T-helper 1 cell treated with Interleukin-12 subunit alpha and Interleukin-12 subunit beta and Interleukin-4 antibody, amounts not matched to agents 30 μg/mL and 1 μg/mL, for 36 hours (primary cell): ENCODE measurements around the gene KRTDAP.

Source experiments
- H3K27ac Mint-ChIP-seq: one replicate; pipeline ENCODE4 v1.8.0; 2021; ENCODE audit warnings: mild to moderate bottlenecking, mixed read lengths
- H3K27me3 Mint-ChIP-seq: one replicate; pipeline ENCODE4 v1.8.0; 2021; ENCODE audit warnings: low read depth, mixed read lengths
- H3K36me3 Mint-ChIP-seq: one replicate; pipeline ENCODE4 v1.8.0; 2021; ENCODE audit warnings: low read depth, mixed read lengths
- H3K4me1 Mint-ChIP-seq: one replicate; pipeline ENCODE4 v1.8.0; 2021; ENCODE audit warnings: low read depth, mixed read lengths
- H3K4me3 Mint-ChIP-seq: one replicate; pipeline ENCODE4 v1.8.0; 2021; ENCODE audit warnings: mild to moderate bottlenecking, moderate library complexity, mixed read lengths
- H3K9me3 Mint-ChIP-seq: one replicate; pipeline ENCODE4 v1.8.0; 2021; ENCODE audit warnings: mixed read lengths

KRTDAP gene, protein sequence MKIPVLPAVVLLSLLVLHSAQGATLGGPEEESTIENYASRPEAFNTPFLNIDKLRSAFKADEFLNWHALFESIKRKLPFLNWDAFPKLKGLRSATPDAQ

DNA sequence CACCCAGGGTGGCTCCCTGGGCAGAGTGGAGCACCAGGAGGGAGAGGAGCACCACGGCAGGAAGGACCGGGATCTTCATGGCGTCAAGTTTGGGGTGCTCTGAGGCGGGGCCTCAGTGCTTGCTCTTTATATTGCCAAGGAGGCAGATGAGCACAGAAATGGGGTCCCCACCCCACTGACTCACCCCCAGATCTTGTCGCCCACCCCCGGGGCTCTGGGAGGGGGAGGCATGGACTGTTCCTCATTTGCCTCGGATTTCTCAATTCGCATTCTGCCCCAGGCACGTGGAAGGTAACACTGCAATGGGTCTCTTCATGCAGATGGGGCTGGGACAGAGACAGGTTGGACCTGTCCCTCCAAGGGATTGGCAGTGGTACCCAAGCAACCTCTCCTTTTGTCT is at the start of gene KRTDAP:
TSS of gene KRTDAP (minus strand) at position 101 of the 400 bp plus-strand sequence. CDS start at position 79, 22 bp downstream.
- H3K27me3 Mint-ChIP-seq = peaks cover 28% of the 10 kb centered on the region
- no peaks in the 10 kb centered on the region for H3K36me3 Mint-ChIP-seq
- no peak within 1 kb of the TSS for H3K4me3 Mint-ChIP-seq
- H3K27ac Mint-ChIP-seq = no peak within 1 kb of the TSS
- peaks cover 4% of the 10 kb centered on the region for H3K4me1 Mint-ChIP-seq
- no peaks in the 10 kb centered on the region for H3K9me3 Mint-ChIP-seq

DNA sequence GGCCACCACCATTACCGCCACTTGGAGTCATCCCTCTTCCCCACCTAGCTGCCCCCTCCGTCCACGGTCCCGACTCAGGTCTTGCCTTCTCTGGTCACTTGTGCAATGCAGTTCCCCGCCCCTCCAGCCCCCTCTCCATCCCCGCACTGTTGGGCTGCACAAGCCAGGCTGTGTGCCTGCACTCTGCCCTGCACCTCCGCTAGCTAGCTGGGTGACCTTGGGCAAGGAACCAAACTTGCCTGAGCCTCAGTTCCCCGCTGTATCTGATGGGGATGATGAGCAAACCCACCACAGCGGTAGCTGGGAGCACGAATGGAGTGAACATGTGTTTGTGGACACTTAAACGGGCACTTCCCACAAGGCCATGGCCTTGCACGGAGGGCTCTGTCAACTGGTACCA is 49.6 kb upstream of the KRTDAP start:
- peaks cover 6% of the 10 kb centered on the region for H3K4me1 Mint-ChIP-seq
- no peak overlapping the region for H3K27ac Mint-ChIP-seq
- H3K9me3 Mint-ChIP-seq = no peaks in the 10 kb centered on the region
- H3K27me3 Mint-ChIP-seq = no peaks in the 10 kb centered on the region
- no peak overlapping the region for H3K4me3 Mint-ChIP-seq
- peaks cover 2% of the 10 kb centered on the region for H3K36me3 Mint-ChIP-seq

DNA sequence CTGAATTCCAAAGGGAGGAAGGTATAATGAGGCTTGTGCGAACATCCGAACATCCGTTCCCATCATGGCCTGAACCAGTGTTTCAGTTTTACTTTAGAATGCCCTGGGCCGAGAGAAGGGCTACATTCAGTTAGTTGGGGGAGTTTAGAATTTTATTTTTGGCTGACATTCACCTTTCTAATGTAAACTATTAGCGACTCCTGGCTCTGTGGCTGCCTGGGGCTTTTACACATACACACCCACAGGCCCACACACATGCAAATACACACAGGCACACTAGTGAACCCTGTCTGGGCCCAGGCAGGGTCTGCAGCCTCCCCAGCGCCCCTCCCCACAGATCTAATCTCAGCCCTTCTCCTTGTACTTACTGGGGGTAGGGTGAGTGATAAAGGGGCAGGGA is 49.0 kb upstream of the KRTDAP start:
- Mint-ChIP-seq H3K9me3 (no peaks in the 10 kb centered on the region), H3K27me3 (no peaks in the 10 kb centered on the region), H3K36me3 (peaks cover 2% of the 10 kb centered on the region), H3K27ac (no peak overlapping the region), H3K4me1 (peaks cover 2% of the 10 kb centered on the region), H3K4me3 (no peak overlapping the region)

DNA sequence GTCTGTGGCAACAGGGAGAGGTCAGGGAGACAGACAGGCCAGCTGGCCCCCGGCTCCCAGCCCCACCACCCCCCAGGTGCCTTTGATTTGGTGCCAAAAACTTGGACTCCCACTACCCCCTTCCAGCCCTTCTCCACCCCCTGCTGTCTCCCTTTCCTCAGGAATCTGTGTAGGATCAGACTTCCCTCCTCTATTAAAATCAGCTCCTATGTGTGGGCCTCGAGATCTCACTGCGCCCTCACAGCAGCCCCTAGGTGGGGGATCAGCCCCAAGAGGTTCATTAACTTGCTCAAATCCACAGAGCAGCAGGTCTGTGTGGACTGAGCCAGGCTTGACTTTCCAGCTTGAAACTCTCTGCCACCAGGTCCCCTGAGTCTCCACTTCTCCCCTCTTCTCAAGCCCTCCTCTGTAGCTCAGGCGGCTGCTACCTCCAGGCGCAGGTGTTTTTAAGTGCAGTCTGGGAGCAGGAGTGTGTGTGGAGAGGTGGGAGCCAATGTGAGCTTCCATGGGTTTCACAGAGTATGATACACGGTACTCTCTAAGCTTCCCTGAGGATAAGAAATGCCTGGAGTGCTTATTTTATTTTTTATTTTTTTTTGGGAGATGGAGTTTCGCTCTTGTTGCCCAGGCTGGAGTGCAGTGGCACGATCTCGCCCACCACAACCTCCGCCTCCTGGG is 44.7 kb upstream of the KRTDAP start:
- Mint-ChIP-seq H3K27ac (no peak overlapping the region), H3K36me3 (no peaks in the 10 kb centered on the region), H3K4me1 (peaks cover 8% of the 10 kb centered on the region), H3K4me3 (no peak overlapping the region), H3K9me3 (no peaks in the 10 kb centered on the region), H3K27me3 (peaks cover 21% of the 10 kb centered on the region)

DNA sequence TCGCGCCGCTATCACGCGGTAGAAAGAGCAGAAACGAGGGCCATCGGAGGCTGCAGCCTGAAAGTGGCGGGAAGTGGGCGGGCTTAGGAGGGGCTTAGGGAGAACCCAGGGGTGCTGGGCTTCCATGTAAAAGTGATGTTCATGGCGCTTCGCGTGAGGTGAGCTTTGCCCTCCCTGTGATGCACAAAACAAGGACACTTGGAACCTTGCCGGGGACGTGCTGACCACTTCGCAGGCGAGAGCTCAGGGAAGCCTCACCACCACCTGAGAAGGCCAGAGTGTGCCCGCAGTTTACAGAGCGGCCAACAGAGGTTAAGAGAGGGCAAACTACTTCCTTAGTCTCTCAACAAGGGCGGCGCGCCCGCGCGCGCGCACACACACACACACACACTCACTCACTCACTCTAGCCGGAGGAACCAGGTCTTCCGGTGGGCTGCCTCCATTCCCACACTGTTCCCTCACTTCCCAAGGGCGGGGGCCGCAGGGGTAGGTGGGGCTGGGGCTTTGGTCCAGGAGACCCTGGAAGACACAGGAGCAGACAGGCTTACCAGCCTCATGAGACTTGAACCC is 43.6 kb upstream of the KRTDAP start:
- H3K4me1 Mint-ChIP-seq = peaks cover 8% of the 10 kb centered on the region
- no peaks in the 10 kb centered on the region for H3K9me3 Mint-ChIP-seq
- peak overlapping the region; percentile 65 for H3K4me3 Mint-ChIP-seq
- peaks cover 27% of the 10 kb centered on the region for H3K27me3 Mint-ChIP-seq
- H3K36me3 Mint-ChIP-seq = no peaks in the 10 kb centered on the region
- H3K27ac Mint-ChIP-seq = no peak overlapping the region

DNA sequence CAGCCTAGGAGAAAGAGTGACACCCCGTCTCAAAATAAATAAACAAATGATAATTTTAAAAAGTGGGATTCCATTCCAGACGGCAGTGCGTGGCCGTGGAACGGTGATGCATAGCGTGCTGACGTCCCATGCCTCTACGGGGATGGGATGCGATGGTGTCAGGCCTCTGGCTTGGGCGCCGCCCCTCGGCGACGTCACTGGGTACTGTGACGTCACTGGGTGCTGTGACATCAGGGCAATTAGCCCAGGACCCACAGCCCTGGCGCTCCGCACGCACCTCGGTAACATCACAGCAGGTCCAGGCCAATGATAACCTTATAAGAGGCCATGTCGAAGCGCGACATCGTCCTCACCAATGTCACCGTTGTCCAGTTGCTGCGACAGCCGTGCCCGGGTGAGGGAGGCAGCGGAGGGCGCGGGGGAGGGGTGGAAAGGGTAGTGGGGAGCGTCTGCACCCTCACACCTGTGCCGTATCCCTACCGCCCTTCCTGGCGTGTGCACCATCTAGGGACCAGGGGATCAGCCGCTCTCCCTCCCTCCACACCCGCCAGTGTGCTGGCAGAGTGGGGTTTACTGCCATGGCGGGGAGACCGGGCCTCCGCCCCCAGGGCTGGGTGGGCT is 43.0 kb upstream of the KRTDAP start, which contains the start of gene GAPDHS:
TSS of gene GAPDHS (plus strand) at position 256 of the 621 bp plus-strand sequence. CDS start at position 328, 72 bp downstream.
- peaks cover 33% of the 10 kb centered on the region for H3K27me3 Mint-ChIP-seq
- H3K9me3 Mint-ChIP-seq = no peaks in the 10 kb centered on the region
- peaks cover 8% of the 10 kb centered on the region for H3K4me1 Mint-ChIP-seq
- peak within 1 kb of the TSS; percentile 65 for H3K4me3 Mint-ChIP-seq
- H3K27ac Mint-ChIP-seq = no peak within 1 kb of the TSS
- H3K36me3 Mint-ChIP-seq = no peaks in the 10 kb centered on the region

DNA sequence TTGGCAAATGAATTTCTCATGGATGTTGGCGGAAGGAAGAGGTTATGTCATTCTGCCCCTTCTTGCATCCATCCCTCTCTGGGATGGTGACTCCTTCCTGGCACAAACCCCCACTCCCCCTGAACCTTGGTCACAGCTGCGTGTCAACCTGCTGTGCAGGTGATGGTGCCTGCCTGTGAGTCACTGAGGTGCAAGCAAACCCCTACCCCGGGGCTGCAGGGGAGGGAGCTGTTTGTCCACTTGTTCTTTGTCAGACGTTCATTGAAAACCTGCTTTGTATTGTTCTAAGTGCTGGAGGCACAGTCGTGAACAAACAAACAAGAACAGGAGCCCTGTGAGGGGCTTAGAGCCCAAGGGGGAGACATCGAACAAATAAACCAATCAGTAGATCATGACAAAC is 41.0 kb upstream of the KRTDAP start:
- peaks cover 38% of the 10 kb centered on the region for H3K27me3 Mint-ChIP-seq
- H3K27ac Mint-ChIP-seq = no peak overlapping the region

DNA sequence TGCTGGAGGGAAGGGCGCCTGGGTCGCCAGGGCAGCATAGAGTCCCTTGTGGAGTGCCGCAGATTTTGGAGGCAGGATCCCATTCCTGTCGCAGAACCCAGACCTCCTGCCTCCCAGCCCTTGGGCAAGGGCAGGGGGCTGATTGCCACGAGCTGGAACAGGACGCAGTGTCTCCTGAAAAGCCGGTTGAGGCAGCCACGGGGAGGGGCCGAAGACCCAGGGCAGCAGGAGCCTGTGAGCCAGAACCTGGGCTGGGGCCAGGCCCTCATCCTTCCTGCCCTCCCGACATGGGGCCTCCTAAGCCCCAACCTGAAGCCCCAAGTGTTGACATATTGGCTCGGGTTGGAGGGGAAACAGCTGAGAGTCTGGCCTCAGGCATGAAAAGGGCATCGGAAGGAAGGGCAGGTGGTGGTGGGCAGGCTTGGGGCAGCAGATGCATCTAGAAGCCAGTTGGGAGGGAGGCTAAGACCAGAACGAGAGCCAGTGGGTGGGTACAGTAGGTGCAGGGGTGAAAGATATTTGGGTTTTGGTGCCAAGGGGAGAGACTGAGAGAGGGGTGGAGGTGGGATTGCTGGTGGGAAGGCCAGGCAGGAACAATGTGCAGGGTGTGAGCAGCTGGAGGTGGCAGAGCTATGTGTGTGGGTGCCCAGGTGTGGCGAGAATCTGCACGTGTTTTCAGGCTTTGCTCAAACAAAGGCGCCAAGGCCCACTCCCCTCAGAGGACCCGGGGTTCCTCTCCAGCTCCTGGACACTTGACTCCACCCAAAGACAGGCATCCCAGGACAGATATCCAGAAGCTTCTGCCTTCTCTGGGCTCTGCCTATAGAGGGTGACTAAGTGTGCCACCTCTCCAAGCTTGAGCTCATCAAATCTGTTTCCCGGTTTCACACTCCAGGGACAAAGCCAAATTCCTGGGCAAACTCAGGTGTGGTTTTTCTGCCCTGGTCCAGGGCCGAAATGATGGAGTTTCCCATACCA is 39.3 kb upstream of the KRTDAP start:
- H3K9me3 Mint-ChIP-seq = no peaks in the 10 kb centered on the region
- no peaks in the 10 kb centered on the region for H3K36me3 Mint-ChIP-seq
- peaks cover 8% of the 10 kb centered on the region for H3K4me1 Mint-ChIP-seq
- H3K27me3 Mint-ChIP-seq = peaks cover 38% of the 10 kb centered on the region
- no peak overlapping the region for H3K4me3 Mint-ChIP-seq
- no peak overlapping the region for H3K27ac Mint-ChIP-seq

More for the DNA sequence above, 41.0 kb upstream of the KRTDAP start:
- Mint-ChIP-seq H3K9me3 (no peaks in the 10 kb centered on the region), H3K4me3 (no peak overlapping the region), H3K4me1 (peaks cover 8% of the 10 kb centered on the region), H3K36me3 (no peaks in the 10 kb centered on the region)

DNA sequence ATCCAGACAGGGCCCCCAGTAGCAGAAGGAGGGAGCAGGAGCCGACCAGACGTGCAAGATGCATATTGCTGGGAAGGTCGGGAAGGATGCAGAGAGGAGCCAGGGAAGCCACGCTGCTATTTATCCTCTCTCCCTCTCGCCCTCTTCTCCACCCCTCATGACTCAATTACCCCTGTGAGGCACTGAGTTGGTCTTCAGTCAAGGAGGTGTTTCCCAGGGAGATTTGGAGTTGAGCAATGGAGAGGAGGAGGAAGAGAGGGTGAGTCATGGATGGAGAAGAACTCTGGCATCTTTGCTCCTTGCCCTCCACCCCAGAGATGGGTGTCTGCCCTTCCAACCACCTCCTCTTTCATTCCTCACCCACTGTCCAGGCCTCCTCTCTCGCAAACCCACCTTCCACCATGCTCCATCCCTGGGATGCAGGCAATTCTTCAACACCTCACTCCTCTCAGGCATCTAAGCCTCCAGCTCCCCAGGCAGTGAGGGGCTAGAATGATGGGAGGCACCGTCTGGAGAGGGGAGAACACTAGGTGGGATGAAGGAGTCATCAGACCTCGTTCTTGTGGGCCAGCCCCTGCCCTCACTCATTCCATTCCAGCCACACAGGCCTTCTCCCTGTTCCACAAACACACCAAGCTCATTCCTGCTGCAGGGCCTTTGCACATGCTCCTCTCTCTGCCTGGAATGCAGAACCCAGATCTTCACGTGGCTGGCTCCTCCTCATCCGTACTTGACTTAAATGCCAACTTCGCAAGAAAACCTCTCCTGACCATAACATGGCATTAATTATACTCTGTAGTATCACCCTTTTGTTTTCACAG is 38.2 kb upstream of the KRTDAP start, which contains the start of gene SBSN:
TSS of gene SBSN (minus strand) at position 94 of the 821 bp plus-strand sequence. CDS start at position 64, 30 bp downstream.
- H3K27me3 Mint-ChIP-seq = peaks cover 33% of the 10 kb centered on the region
- H3K4me3 Mint-ChIP-seq = no peak within 1 kb of the TSS
- H3K4me1 Mint-ChIP-seq = peaks cover 4% of the 10 kb centered on the region
- no peaks in the 10 kb centered on the region for H3K36me3 Mint-ChIP-seq
- H3K27ac Mint-ChIP-seq = peak within 1 kb of the TSS; percentile 34
- H3K9me3 Mint-ChIP-seq = no peaks in the 10 kb centered on the region

DNA sequence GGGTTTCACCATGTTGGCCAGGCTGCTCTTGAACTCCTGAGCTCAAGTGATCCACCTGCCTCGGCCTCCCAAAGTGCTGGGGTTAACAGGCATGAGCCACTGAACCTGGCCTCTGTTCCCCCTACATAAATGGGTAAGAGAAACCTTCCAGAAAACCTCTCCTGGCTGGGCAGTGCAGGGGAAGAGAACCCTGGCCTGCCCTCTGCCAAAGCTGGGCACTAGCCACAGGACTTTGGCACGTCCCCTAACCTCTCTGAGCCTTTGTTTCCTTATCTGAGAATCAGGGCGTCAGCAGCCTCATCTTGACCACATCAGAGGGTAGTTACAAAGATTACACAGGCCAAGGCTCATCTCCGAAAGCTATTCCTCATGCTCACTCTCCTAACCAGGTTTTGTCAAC is 35.6 kb upstream of the KRTDAP start:
- no peak overlapping the region for H3K4me3 Mint-ChIP-seq
- peaks cover 17% of the 10 kb centered on the region for H3K27me3 Mint-ChIP-seq
- no peaks in the 10 kb centered on the region for H3K36me3 Mint-ChIP-seq
- H3K9me3 Mint-ChIP-seq = no peaks in the 10 kb centered on the region
- H3K27ac Mint-ChIP-seq = no peak overlapping the region
- H3K4me1 Mint-ChIP-seq = no peaks in the 10 kb centered on the region

DNA sequence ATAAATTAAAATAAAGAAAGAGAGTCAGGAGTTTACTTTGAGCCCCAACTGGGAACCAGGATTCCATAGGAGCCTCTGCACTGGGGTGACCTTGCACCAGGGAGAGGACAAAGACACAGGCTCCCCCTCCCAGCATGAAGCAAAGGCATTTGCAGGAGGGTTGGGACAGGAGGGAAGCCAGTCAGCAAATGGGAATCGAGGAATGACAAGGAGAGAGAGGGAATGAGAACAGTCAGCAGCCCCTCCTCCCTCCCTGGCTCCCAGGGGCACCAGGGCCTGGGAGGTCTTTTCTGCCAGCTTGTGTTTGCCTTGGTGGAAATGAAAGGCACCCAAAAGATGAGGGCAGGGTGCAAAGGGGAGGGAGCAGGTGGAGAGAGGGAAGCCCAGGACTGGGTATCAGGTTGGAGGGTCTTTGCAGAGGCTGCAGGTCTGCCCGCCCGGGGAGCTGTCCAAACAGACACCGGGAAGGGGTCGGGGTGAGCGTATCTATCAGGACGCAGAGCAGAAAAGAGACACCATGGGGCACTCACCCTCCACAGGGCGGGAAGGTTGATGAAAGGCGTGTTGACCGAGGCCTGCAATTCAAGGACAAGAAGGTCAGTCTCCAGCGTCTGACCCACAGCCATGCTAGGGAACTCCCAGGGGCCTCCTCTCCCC is 34.0 kb upstream of the KRTDAP start:
- H3K9me3 Mint-ChIP-seq = no peaks in the 10 kb centered on the region
- H3K27me3 Mint-ChIP-seq = peaks cover 13% of the 10 kb centered on the region
- H3K4me1 Mint-ChIP-seq = no peaks in the 10 kb centered on the region
- H3K4me3 Mint-ChIP-seq = no peak overlapping the region
- no peaks in the 10 kb centered on the region for H3K36me3 Mint-ChIP-seq
- H3K27ac Mint-ChIP-seq = no peak overlapping the region

DNA sequence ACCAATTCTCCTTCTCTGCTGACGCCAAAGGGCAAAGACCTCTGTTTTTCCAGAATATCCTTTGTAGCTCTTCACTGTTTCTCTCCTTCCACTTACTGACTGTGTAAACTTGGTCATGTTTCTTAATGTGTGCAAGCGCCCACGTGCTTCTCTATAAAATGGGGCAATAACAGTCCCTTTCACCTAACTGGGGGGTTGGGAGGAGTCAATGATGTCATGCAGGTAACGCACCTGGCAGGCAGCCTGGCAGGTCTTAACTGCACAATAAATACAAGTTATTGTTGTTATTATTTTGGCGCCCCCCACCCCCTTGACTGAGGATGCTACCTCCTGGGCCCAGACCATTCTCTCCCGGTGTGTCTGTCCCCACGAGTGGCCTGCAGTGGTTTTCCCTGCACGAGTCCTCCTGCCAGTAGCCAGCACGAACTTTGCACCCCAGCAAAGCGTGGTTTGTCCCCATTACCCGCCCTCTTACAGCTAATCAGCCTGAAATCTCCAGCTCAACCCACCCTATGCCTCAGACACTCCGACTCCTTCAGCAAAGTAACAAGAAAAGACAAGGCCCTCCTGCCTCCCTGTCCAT is 32.6 kb upstream of the KRTDAP start:
- peaks cover 2% of the 10 kb centered on the region for H3K27me3 Mint-ChIP-seq
- H3K9me3 Mint-ChIP-seq = no peaks in the 10 kb centered on the region
- H3K4me1 Mint-ChIP-seq = no peaks in the 10 kb centered on the region
- H3K36me3 Mint-ChIP-seq = no peaks in the 10 kb centered on the region
- no peak overlapping the region for H3K4me3 Mint-ChIP-seq
- H3K27ac Mint-ChIP-seq = no peak overlapping the region
